ENCODE data around the gene ATP9A.
A peak's percentile ranks its signal among the peaks of the same experiment; 100 is the strongest.
"Not testable (repeated sequence)": the region's sequence is repeated elsewhere in the genome, so short reads cannot be mapped to it uniquely, and the experiment has no call there.

ATP9A gene

GRCh38 chr20:51697096-51697826 is 70.9 kb downstream of the ATP9A start:
- DNase-seq (ENCODE audit: extremely low read depth in 1 of 2, low read depth in 1 of 2): no peak

DNA sequence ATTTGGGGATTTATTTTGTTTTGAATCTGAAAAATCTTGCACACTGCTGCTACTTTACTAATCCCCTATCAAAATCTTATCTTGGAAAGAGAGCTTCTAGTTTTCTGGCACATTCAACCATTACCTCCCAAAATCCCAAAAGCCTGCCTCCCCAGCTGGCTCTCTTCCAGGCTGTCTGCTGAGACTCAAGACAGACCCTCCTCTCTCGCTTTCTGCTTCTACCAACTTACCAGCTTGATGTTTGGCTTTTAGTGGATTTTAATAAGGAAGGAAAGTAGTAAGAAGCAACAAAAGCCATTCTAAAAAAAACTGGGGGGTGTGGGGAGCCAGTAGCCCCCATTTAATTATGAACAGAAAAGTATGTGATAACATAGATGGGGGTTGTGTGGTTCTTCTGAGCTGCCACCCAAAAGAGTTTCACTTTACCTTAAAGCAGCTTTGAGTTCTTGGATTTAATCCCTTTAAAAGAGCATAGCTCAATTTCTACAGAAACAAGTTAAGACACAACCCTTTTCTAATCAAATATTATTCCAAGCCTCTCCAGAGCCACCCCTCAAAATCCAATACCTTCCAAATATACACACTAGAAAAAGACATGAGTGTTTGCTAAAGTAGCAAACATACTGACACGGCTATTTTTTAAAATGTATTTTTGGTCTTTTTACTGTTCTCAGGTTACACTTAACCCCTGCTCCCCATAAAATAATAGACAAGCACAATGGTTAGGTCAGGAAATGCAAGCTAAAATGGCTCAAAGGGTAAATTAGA is 71.7 kb downstream of the ATP9A start:
- DNase-seq (ENCODE audit: extremely low read depth in 1 of 2, low read depth in 1 of 2): no peak

DNA sequence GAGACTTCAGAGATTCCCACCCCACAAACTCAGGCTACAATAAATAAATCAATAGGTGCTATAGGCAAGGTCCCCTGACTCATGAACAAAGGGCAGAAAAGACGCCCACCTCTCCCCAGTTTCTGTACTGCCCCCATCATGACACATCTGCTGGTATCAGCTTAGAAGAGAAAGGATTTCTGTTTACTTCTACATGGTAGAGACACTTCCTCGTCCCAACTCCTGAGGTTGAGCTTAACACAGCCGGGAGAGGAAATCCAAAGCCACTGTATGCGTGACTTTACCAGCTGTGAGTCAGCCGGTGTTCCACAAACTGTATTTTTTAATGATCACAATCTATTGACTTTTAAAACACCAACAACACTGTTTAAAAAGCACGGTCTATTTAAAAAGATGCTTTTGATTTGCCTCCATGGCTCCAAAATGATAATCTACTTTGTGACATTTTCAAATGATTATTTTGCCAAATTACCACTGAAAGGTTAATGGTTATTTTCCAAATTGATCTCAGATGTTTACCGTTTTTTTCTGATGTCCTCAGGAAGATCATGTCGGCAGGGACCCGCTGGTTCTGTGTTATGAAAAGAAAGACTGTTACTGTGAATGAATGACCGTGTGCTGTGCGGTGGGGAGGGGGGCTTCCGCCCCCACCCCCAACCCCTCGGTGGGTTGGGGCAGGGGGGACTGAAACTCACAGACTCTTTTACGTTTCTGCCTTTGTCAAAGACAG is 72.5 kb downstream of the ATP9A start:
- peak in 1 of 2 donors; percentile 2 for DNase-seq (ENCODE audit: extremely low read depth in 1 of 2, low read depth in 1 of 2)

DNA sequence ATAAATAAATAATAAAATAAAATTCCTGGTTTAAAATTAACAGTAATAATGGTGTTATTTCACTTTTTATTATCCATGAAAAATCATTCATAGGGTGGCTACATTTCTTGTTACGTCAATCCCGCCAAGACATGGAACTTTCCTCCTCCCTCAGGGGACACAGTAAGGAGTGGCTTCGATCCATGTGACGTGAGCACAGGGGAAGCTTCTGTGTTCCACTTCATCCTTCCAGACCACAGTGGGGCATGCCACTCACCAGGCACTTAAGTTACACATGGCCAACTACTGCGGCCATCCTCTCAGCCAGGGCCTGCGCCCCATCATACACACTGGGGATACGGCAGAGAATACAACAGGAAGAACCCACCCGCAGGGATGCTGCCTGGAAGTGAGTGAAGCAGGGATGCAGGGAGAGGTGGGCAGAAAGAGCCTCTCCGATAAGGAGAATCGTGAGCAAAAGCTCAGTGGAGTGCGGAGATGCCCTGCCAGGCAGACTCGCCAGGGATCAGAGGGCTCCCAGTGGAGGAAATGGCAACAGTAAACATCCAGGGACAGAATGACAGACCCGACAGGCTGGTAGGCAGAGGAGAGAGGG is 75.3 kb downstream of the ATP9A start:
- DNase-seq (ENCODE audit: extremely low read depth in 1 of 2, low read depth in 1 of 2): no peak

GRCh38 chr20:51691703-51692102 is 76.5 kb downstream of the ATP9A start:
- DNase-seq (ENCODE audit: extremely low read depth in 1 of 2, low read depth in 1 of 2): no peak

GRCh38 chr20:51688600-51689244 is 79.5 kb downstream of the ATP9A start:
- no peak for DNase-seq (ENCODE audit: extremely low read depth in 1 of 2, low read depth in 1 of 2)

GRCh38 chr20:51687630-51688029 is 80.6 kb downstream of the ATP9A start:
- no peak for DNase-seq (ENCODE audit: extremely low read depth in 1 of 2, low read depth in 1 of 2)

GRCh38 chr20:51687108-51687507 is 81.1 kb downstream of the ATP9A start:
- no peak for DNase-seq (ENCODE audit: extremely low read depth in 1 of 2, low read depth in 1 of 2)

GRCh38 chr20:51685494-51685893 is 82.7 kb downstream of the ATP9A start:
- not testable (repeated sequence) for DNase-seq (ENCODE audit: extremely low read depth in 1 of 2, low read depth in 1 of 2)

GRCh38 chr20:51680067-51680749 is 88.0 kb downstream of the ATP9A start:
- no peak for DNase-seq (ENCODE audit: extremely low read depth in 1 of 2, low read depth in 1 of 2)

DNA sequence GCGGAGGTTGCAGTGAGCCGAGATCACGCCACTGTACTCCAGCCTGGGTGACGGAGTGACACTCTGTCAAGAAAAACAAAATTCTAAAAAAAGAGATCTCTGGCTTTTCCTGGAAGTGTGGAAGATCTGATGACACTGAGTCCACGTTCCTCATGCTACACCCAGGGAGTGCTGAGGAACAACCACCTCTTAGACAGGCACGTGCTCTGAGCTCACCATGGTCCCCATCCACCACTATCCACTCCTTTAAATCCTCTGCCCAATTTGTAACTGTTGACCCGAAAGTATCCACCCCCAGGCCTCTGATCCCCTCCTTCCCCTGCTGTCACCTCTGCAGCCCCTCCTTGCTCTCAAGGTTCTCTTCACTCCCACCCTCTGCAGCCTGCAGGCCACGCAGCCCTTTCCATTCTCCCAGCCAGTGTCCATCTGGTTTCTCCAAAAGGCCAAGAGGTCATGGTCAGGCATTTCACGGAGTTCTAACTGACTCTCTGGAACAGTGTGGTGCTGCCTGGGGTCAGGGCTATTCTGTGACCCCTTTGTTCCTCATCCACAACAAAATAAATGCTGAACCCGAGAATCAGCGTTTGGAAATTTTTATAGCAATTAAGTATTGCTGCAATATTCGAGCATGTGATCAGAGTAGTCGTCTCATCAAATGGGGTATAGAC is 88.8 kb downstream of the ATP9A start:
- DNase-seq (ENCODE audit: extremely low read depth in 1 of 2, low read depth in 1 of 2): no peak

- DNase-seq (ENCODE audit: extremely low read depth in 1 of 2, low read depth in 1 of 2): no peak
Measured at GRCh38 chr20:51678026-51678697, 90.0 kb downstream of the ATP9A start.

- no peak for DNase-seq (ENCODE audit: extremely low read depth in 1 of 2, low read depth in 1 of 2)
Measured at GRCh38 chr20:51668947-51669346, 99.2 kb downstream of the ATP9A start.

DNA sequence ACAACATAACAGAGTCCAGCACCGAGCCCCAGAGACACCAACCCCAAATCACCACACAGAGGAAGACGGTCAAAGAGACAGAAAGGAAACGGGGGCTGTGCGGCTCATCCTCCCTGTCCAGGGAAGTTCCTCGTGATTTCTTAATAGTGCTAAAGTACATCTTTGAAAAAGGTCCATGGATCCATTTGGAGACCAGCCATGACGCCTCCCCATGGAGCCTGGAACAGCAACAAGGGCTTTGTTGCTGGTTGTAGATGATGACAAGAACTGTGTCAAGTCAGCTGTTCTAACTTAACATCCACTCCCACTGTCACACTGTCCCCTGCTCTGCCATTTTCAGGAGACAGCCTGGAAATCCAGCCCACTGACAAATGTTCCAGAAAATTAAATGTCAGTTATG is 99.7 kb downstream of the ATP9A start:
- DNase-seq (ENCODE audit: extremely low read depth in 1 of 2, low read depth in 1 of 2): no peak

- no peak for DNase-seq (ENCODE audit: extremely low read depth in 1 of 2, low read depth in 1 of 2)
Measured at GRCh38 chr20:51667491-51667890, 100.7 kb downstream of the ATP9A start.

DNA sequence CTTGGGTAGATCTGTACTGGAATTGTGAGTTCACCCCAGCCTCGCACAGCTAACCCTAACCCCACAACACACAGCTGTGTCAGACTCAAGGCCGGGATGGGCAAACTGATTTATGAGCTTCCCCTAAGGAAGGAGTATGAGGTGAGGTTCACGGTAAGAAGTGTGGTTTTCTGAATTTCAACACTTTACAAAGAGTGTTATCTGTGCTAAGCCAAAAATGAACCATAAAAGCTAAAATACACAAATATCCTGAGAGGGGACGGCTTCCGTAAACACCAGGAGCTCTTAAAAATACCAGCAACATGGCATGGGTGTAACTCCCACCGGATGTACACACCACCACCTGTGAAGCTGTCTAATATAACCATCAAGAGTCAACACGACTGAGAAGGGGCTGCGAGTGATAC is 101.2 kb downstream of the ATP9A start:
- DNase-seq (ENCODE audit: extremely low read depth in 1 of 2, low read depth in 1 of 2): no peak

- no peak for DNase-seq (ENCODE audit: extremely low read depth in 1 of 2, low read depth in 1 of 2)
Measured at GRCh38 chr20:51666126-51666525, 102.1 kb downstream of the ATP9A start.

GRCh38 chr20:51665543-51666118 is 102.6 kb downstream of the ATP9A start:
- no peak for DNase-seq (ENCODE audit: extremely low read depth in 1 of 2, low read depth in 1 of 2)
